SKM-1 treated with dmso at 0.1 percent for 144 hours (cell line): Measurements from ENCODE around the gene SEC22A.

Experiments used
- DNase-seq: peaks from one replicate; lab custom pipeline; 2025; ENCODE audit not compliant: unreplicated experiment; lab: John Stamatoyannopoulos, UW

The SEC22A gene

GRCh38 chr3:123262226-123262625, 60.5 kb downstream of the SEC22A start:
- DNase-seq, result no peak

- DNase-seq, result no peak
Observed at GRCh38 chr3:123262868-123263267, 61.1 kb downstream of the SEC22A start.

- no peak for DNase-seq
Observed at GRCh38 chr3:123263941-123264340, 62.2 kb downstream of the SEC22A start.

GRCh38 chr3:123267821-123268220, 66.1 kb downstream of the SEC22A start:
- DNase-seq, result no peak

- no peak for DNase-seq
Observed at GRCh38 chr3:123270818-123271217, 69.1 kb downstream of the SEC22A start.

DNA sequence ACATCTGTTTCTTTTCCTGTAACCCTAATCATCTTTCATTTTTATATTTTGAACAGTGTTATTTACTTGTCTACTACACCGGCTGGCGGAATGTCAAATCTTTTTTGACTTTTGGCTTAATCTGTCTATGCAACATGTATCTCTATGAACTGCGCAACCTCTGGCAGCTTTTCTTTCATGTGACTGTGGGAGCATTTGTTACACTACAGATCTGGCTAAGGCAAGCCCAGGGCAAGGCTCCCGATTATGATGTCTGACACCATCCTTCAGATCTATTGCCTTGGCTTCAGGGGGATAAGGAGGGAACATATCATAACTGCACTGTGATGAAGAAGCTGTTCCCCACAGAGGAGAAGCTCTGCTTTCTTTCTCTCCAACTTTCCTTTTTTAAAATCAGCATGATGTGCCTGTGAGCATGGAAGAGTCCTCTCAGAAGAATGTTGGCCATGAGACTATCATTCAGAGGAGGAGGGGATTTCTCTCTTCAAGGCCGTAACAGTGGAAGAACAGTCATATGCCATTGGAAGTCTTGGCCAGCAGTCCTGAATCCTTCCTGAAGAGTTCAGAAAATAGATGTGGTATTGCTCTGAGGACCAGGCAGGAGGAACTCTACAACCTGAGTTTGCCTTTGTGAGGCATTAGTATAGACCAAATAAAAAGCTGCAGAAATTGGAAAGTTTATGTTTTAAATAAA, 69.9 kb downstream of the SEC22A start:
- no peak for DNase-seq

DNA sequence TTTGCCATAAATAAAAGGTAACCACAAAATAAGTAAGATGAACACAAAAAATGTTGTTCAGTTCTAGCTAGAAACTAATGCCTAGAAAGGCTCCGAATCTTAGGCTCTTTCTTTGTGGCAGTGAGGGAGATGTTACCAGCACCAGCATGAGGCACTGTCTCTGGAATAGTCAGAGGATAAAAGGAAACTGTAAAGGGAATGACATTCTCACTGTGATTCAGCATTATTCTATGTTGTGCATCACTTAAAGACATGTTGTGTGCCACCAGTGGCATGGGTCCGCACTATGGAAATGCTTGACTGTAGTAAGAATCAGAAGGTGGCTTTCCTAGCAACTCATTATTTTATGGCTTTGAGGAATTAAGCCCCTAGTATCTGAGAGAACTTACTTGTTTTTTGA, 70.8 kb downstream of the SEC22A start:
- DNase-seq, result no peak

- DNase-seq, result no peak
Observed at GRCh38 chr3:123275691-123276090, 73.9 kb downstream of the SEC22A start.

DNA sequence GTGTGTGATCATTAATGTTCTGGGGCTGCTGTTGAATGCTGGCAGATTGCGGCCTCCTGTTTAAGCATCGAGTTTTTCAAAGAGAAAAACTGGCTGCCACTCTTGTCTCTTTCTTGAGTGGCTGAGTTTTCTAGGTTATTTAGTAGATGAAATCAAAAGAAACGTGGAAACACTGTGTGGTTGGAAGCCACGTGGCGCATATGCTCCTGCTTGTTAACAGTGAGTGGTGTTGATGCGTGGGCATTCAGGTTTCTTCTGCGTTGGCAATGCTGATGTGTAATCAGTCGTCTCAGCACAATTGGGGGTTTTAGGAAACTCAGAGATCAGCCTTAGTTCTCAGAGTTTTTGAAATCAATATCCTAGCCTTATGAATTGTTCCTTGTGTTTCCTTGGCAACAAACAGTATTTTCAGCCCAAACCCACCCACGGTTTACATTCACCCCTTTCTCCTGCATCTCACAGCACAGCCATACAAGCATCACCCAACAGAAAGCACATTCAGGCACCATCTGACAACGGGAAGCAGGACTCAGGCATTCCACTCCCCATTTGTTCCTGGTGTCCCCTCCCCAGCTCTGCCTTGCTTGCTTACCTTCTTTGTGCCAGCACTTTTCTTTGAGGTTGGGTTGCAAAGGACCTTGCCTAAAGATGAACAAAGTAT, 74.7 kb downstream of the SEC22A start:
- DNase-seq, result no peak

DNA sequence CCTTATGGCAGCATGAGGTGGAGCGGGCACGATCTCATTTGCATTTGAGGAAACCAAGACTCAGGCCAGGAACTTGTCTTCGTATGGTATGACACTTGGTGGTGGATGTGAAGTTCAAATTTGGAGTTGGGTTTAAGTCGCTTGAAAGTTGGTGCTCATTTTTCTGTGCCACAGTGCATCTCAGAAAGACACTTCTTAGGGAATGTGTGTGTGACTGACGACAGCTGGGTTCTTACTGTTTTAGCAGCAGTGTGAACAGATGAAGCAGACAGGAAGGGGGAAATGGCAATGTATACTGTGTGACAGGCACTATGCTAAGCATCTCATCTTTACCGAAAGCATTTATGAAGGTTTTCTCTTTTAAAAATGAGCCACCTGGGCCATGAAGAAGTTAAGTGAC, 75.4 kb downstream of the SEC22A start:
- DNase-seq, result no peak

- no peak for DNase-seq
Observed at GRCh38 chr3:123278446-123278845, 76.7 kb downstream of the SEC22A start.

GRCh38 chr3:123279121-123279520, 77.4 kb downstream of the SEC22A start:
- no peak for DNase-seq

DNA sequence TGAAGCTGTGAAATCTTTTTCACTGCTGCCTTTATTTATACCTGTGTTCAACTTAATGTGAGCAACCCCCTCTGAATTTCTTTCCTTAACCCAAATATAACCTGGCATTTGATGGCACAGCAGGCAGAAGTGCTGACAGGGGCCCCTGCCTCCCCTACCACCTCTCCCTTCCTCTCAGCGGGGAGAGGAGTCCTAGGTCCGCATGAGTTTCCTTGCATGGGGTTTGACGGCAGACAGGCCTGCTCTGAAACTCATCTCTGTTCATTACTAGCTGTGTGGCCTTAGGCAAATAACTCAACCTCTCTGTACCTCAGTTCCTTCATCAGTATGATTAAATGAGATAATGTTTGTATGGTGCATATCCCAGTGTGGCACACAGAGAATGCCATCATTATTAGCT, 79.7 kb downstream of the SEC22A start:
- no peak for DNase-seq

GRCh38 chr3:123281929-123282328, 80.2 kb downstream of the SEC22A start:
- no peak for DNase-seq

DNA sequence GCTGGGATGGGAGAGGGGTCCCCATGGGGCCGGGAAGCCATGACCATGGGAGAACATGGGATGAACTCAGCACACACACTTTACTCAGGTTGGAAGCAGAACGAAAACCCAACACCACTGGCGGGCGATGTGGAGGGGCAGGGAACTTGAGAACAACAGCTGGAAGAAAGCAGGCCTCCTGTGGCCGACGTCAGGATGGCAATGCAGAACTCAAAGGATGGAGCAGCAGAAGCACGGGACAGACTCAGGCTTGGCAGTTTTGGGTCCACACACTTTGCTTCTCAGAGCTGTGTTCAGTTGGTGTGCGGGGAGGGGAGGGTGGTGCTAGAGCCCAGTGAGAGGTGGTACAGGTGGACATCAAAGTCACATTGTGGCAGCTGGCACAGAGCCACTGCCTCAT, 80.7 kb downstream of the SEC22A start:
- DNase-seq, result no peak

- DNase-seq, result no peak
Observed at GRCh38 chr3:123283074-123283473, 81.3 kb downstream of the SEC22A start.

- no peak for DNase-seq
Observed at GRCh38 chr3:123283657-123284398, 82.1 kb downstream of the SEC22A start.

GRCh38 chr3:123284399-123285010, 82.8 kb downstream of the SEC22A start:
- no peak for DNase-seq

- DNase-seq, result no peak
Observed at GRCh38 chr3:123285066-123285465, 83.3 kb downstream of the SEC22A start.

DNA sequence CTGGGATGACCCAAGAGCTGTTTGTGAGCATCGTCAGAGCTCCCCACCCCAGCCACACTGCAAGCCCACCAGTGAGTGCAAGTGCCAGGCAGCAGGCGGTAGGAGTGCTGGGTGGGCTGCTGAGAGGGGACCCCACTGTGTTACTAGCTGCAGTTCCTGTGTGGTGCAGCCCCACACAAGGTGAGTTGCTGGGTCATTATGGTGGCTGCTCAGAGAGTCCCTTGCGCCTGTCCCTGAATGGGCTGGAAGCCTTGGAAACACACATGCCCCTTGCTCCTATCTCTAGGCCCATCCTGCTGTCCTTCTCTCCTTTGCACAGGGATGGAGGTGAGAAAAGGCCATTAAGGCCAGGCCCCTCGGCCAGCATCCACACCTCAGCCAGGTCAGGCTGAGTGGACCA, 83.7 kb downstream of the SEC22A start:
- no peak for DNase-seq

DNA sequence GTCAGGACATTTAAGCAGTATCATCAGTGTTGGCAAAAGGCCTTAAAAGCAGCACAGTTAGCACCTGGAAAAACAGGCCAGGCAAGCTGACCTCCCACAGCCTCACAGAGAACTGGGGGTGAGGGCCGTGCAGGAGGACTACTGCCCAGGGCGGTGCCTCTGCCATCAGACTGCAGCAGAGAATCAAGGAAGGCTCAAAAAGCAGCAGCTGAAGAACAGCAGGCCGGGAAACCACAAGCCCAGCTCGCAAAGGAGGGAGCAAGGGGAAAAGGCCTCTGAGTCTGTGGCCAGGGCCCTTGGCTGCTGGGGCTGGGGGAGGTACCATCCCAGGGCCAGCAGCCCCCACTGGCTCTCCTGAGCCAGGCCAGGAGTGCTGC, 84.2 kb downstream of the SEC22A start:
- no peak for DNase-seq
